Measurements from ENCODE around the gene OR7D2. TPM values are rescaled to one million over a fixed set of nuclear protein-coding genes. Genes with fewer than 3 reads are reported as not detected.

Gene OR7D2
- total RNA-seq, result not detected in 2 replicates

DNA sequence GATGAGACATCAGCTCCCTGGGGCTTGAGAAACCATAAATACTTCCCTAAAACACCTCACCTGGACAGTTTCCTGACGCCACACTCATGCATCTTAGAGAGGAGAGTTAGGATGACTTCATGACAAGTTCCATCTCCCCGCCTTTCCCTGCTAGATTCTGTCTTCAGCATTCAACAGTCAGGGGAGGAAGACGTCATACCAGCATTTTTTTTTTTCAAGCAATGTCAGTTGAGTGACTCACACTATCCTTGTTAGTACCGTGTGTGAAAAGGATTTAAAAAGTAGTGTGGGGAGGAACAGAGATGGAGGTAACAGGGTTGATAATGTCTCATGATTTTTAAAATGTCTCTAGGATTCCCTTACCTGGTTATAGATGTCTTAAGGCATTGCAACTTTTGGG lies at the start of gene OR7D2:
Gene OR7D2 (plus strand): TSS at position 79 of the 400 bp plus-strand sequence. CDS start 6,803 bp downstream, outside the sequence.

DNA sequence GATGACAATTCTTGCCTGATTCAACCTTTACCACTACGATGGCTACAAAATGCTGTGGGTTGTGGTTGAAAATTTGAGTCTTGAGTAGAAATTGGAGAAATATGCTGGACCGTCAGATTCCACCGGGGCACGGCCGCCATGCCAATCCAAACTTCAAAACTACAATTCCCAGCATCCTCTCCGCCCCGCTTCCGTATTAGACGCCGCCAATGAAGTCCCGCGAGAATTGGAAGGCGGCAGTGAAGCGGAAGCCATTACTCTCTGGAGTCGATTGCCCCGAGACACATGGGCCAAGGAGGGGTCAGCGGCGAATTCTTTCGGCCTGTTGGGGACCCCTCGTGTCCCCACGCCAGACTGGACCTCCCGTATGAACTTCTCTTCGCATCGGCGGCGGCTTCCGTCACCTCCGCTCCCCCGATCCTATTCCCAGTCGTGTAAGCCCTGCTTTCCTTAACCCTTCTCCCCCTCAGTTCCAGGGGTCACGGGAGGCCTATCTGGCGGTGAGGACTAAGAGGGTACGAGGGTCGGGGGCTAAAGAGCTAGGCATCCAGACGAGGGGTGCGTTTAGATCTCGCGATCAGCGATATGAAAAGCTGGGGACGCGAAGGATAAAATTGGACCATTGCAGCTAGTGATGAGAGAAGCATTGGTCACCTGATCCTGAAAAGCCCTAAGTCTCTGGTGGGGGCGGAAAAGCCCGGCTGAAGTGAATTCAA lies 38.5 kb upstream of the OR7D2 start, which contains the start of gene ZNF317:
Gene ZNF317 (plus strand): TSS at position 239 of the 716 bp plus-strand sequence. CDS start 15,620 bp downstream, outside the sequence.

DNA sequence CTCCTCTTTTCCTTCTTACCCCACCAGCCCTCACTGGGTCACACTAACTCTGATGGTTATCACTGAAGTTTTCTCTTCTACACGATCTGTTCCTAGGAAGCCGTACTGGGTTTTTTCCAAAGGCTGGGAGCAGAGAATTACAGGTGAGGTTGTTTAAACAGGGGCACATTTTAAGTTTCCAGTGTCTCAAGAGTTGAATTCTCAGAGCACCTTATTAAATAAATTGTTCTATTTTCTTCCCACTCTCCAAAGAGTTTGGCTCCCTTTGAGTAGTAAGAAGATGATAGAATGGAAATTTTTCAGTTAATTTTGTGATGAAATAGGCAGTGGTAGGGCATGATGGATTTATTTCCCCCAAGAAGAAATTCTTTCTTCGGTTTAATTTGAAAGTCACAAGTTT lies 40.7 kb downstream of the OR7D2 start, which contains the start of gene OR7D4:
Gene OR7D4 (minus strand): TSS at position 101 of the 400 bp plus-strand sequence. CDS start 4,752 bp downstream, outside the sequence.

Other genes starting within 250 kb of the OR7D2 start
- gene MUC16, start 168.6 kb upstream of the OR7D2 start, total RNA-seq, result not detected in 2 replicates
- not detected in 2 replicates for gene OR1M1, start 91.9 kb upstream of the OR7D2 start, total RNA-seq
- gene OR7G2, start 71.5 kb upstream of the OR7D2 start, total RNA-seq, result not detected in 2 replicates
- gene OR7G1, start 63.2 kb upstream of the OR7D2 start, total RNA-seq, result not detected in 2 replicates
- not detected in 2 replicates for gene OR7G3, start 52.0 kb upstream of the OR7D2 start, total RNA-seq
- gene ZNF317, start 38.6 kb upstream of the OR7D2 start, total RNA-seq, result 13.4 and 21.4 TPM in 2 replicates
- not detected in 2 replicates for gene OR7D4, start 40.6 kb downstream of the OR7D2 start, total RNA-seq
- not detected in 2 replicates for gene OR7E24, start 72.0 kb downstream of the OR7D2 start, total RNA-seq
- 9.8 and 12.2 TPM in 2 replicates for gene ZNF699, start 130.9 kb downstream of the OR7D2 start, total RNA-seq
- gene ZNF559, start 145.2 kb downstream of the OR7D2 start, total RNA-seq, result 13.9 and 15.9 TPM in 2 replicates
- 1.9 and 3.4 TPM in 2 replicates for gene ZNF177, start 184.0 kb downstream of the OR7D2 start, total RNA-seq

Measured in cardiac ventricle fibroblast (primary cell).